Ramos (cell line): Measurements from ENCODE around the gene STK38L.

Experiments used
- in situ Hi-C: fragments of 300-500 bp; cut with MboI; formaldehyde crosslinking; loops from one replicate; pipeline ENCODE4 v1.14.3; 2022; ENCODE audit warnings: low sequenced_read_pairs; ENCODE audit not compliant: unreplicated experiment

The STK38L gene

DNA sequence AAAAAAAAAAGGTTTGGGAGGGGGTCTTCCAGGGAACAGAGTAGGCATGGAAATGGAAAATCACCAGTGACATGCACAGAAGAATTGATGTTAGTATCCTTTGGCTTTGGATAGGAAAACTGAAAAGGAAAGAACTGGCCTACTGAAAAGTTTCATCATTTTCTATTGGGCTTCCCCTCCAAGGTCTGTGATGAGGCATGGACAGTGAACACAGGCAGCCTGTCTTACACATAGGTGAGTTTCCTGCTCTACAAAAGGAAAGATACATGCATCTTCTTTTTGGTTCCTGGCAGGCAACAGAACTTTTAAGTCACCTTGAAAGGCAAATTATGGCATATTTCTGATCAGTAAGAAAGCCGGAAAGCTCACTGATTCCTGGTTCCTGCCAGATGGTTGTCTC lies 94.4 kb downstream of the STK38L start:
- in situ Hi-C loops = no loop called here

DNA sequence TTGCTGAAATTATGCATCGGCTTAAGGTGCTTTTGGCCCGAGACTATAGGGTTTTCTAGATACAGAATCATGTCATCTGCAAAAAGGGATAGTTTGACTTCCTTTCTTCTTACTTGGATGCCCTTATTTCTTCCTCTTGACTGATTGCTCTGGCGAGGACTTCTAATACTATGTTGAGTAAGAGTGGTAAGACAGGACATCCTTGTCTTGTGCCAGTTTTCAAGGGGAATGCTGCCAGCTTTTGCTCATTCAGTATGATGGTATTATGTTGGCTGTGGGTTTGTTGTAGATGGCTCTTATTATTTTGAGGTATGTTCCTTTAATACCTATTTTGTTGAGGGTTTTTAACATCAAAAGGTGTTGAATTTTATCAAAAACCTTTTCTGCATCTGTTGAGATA lies 96.9 kb downstream of the STK38L start:
- in situ Hi-C loops = no loop called here

DNA sequence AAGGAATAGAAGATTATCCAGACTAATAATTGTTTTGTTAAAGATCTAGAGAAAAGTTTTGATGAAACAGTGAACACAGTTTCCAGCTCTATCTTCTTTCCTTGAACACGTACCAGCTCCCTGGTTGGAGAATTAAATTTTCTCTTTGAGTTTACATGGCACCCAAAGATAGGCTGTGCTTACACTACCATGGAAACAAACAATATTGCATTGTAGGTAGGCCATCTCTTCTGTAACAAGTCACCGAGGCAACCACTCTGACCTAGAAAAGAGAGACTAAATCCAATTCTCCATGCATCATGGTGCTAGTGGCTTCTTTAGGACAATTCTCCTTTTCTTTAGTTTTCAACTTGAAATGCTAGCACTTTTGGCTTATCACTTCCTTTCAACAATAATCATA lies 98.5 kb downstream of the STK38L start:
- in situ Hi-C loops = no loop called here

DNA sequence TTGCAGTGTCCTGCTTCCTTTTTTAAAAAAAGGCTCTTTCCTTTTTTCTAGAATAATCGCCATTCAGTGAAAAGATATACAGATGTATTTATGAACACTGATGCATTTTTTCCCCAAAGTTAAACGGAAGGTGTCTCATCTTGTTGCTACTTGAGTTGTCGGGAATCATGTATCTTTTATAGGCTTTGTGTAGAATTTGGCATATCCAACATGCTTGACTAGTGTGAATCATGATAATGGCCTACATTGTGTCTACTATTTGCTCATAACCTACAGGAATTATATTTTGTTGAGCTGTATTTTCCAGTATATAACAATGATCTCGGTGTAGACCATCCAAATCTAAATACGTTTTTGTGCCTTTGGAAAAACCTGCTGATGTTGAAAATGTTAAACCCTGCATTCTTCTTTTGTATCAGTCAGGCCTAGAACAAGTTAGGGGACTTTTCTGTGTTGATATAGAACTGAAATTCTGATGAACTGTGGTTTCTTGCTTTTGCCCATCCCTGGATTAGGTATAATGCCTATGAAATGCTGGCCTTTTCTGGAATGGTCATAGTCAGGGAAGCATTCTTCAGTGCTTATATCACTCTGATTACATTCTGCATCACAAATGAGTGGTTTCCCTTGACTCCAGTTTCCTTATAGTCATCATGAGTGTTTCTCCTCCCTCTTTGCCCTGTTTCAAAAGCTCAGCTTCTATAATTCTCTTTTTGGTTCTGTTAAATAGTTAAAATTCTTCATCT lies 99.3 kb downstream of the STK38L start:
- in situ Hi-C loops = no loop called here

DNA sequence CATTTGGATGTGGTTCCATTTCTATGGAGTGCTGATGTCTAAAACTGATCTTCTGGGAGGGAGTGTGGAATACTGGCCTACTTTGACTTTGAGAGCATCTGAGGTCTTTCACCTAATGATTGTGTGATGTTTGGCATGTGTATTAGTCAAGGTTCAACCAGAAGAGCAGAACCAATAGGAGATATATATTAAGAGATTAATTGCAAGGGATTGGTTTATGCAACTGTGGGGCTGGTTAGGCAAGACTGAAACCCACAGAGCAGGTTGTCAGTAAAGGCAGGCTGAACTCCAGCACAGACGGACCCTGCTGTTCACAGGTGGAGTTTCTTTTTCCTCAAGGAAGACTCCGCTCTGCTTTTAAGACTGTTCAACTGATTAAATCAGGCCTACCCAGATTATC lies 100.2 kb downstream of the STK38L start:
- in situ Hi-C loops = no loop called here

DNA sequence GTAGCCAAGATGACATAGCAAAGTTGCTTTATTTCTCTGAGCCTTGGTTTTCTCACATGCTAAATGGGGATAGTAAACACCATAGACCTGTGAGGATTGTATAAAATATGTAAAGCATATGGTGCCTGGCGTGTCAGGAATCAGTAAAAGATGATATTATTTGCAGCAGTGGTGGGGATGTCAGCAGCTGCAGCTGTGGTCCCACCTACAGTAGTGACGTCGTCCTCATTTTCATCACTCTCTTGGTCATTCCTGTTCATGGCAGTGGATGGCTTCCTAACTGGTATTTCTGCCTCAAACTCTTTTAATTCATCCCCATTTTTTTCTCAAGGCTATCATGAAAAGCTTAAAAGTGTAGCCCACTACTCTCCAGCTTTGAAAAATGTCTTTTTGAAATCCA lies 100.7 kb downstream of the STK38L start:
- in situ Hi-C loops = no loop called here

DNA sequence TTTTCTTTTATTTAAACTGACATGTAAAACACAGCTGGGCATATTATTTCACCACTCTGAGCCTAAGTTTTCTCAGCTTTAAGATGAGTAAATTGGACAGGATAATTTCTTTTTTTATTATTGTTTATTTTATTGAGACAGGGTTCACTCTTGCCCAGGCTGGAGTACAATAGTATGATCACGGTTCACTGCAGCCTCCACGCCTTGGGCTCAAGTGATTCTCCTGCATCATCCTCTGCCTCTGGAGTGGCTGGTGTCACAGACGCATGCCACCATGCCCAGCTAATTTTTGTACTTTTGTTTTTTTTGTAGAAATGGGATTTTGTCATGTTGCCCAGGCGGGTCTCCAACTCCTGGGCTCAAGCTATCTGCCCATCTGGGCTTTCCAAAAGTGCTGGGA lies 101.3 kb downstream of the STK38L start:
- in situ Hi-C loops = no loop called here

DNA sequence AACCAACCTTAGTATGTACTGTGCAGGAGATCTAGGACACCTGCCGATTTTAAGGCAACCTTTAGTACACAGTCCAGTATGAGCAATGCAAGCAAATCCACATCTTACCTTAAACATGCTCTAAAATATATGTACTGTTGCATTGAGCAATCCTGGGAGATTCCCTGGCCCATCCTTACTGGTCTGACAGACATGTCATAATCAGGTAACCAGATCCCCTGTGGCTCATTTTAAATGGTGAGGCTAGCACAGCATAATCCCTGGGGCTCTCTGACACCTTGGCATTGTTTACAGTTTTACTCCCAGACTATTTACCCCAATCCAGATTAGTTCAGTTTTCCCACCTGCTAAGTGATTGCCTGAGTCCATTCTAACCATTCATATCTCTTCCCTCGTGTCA lies 103.7 kb downstream of the STK38L start:
- in situ Hi-C loops = no loop called here

DNA sequence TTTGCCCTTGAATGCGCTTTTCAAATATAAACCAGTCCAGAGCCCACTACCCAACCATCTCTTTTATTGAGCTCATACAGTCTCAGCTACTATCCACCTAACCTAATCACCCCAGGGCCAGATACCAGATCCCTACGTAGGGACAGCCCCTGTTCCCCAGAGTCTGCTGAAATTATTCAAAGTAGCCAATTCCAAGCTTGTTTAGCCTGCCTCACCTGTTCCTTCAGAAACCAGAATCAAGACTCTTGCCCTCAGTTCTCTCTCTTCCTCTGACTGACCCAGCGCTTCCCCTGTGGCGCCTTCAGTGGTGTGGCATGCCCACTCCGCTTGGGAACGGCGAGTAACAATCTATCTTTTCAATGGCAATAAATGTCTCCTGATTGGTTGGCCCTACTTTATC lies 107.4 kb downstream of the STK38L start:
- in situ Hi-C loops = no loop called here

DNA sequence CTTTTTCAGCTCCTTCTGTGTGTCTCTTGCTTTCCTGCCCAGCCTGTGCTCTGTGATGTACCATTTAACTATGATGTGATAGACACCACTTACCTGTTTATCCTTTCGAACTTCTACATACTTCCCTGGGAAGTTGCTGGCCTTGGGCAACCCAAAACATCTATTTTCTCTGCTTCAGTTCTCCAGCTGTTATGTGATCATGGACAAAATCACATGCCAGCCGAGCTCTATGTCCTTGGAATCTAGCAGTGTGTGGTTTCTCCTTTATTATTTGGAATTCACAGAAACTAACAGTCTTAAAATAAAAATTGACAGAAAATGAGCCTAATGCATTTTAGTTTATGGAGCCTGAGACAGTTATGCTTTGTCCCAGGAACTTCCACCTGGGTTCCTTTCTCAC lies 111.4 kb downstream of the STK38L start:
- in situ Hi-C loops = no loop called here

DNA sequence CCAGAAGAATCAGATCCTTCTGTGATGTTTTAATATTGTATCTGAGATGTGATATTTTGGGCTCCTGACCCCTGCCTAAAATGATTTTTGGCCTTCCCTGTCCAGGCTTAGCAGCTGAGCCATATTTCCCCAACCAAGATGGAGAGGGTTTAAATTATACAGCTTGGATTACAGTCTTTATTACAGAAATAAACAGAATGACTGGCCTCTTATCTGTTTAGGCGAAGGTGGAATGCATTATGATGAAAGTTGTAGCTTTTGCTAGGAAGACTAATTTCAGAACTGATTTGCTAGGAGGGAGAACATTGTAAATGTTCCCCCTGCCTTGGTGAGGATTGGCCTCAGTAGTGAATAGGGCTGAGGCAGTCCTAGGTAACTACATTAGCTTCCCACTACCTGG lies 111.9 kb downstream of the STK38L start:
- in situ Hi-C loops = no loop called here

DNA sequence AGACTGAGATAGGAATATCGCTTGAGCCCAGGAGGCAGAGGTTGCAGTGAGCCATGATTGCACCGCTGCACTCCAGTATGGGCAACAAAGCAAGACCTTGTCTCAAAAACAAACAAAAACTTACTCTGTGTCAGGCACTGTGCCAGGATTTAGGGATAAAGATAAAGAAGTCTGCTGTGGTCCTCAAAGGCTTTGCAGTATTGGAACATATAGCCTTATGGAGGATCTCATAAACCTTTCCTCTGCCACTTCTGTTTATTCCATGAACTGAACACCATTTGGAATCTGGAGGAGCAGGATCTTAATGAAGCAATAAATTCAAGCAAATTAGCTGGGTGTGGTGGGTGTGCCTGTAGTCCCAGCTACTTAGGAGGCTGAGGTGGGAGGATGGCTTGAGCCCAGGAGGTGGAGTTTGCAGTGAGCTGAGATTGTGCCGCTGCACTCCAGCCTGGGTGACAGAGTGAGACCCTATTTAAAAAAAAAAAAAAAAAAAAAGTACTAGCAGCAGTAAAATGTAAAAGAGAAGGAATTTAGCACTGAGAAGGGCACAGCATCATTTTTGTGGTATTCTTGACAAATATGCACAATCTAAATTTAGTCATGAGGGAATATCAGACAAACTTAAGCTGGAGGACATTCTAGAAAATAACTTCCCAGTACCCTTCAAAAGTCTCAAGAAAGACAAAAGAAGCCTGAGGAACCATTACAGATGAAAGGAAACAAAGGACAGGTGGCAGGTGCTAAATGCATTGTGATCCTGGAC lies 115.7 kb downstream of the STK38L start:
- in situ Hi-C loops = no loop called here

DNA sequence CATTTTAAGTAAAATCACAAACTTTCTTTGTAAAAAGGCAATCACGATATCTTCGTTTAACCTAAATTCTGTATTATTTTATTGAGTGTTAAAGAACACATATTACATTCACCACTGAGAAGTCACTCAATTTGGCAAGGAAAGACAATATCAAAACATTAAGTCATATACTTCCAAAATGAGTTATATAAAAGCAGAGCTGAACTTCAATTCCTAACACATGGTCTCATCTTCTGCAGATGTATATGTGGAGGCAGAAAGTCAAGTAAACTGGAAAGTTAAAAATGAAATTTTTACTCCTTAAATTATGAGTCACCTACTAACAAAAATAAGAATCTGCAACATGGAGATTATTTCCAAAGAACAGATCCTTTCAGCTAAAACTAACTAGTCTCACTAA lies 117.3 kb downstream of the STK38L start:
- in situ Hi-C loops = no loop called here

DNA sequence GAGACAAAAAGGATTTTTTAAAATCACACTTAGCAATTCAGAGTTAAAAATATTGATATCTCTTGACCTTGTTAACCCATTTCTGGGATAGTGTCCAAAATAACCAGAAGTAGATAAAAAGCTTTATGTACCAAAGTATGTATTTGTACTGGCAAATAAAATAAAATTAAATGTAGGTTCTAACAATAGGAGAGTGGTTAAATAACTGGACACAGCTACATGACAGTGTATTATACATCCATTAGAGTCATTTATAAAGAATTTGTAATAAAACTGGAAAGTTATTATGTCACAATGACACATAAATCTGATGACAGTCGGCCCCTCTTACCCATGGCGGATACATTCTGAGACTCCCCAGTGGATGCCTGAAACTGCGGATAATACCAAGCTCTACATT lies 122.5 kb downstream of the STK38L start:
- in situ Hi-C loops = no loop called here

DNA sequence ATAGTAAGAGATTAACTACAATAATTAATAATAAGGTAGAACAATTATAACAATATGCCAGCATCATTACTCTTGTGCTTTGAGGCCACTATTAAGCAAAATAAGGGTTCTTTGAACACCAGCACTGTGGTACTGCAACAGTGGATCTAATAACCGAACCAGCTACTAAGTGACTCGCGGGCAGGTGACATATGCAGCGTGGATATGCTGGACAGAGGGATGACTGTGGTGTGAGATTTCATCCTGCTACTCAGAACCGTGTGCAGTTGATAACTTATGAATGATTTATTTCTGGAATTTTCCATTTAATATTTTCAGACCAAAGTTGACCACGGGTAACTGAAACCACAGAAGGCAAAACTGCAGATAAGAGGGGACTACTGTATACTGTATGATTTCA lies 123.0 kb downstream of the STK38L start:
- in situ Hi-C loops = no loop called here
